RWPE2 (cell line): ENCODE results near the gene TIGD6.

Source experiments
- ATAC-seq: fragments of 200-7000 bp; cut with Tn5 transposase; 3 replicates; pipeline ENCODE4 v1.9.1; 2021; ENCODE audit warnings: low read depth
- DNase-seq: peaks from one replicate; pipeline ENCODE4 v3.0.0-alpha.2; 2020; ENCODE audit warnings: low spot score
- H3K27ac ChIP-seq: fragments of 450-650 bp; 2 replicates; pipeline ENCODE4 v1.5.1; 2017; ENCODE audit warnings: mild to moderate bottlenecking; ENCODE audit not compliant: poor library complexity, severe bottlenecking
- H3K27me3 ChIP-seq: fragments of 250-450 bp; sonication (Bioruptor Pico); 2 replicates; pipeline ENCODE4 v1.5.1; 2021; ENCODE audit warnings: mild to moderate bottlenecking, moderate library complexity; ENCODE audit not compliant: insufficient read depth, poor library complexity, severe bottlenecking
- H3K36me3 ChIP-seq: fragments of 250-450 bp; sonication (Bioruptor Pico); 2 replicates; pipeline ENCODE4 v1.5.1; 2020; ENCODE audit warnings: low read depth, mild to moderate bottlenecking, moderate library complexity
- H3K4me1 ChIP-seq: fragments of 250-450 bp; sonication (Bioruptor Pico); 2 replicates; pipeline ENCODE4 v1.5.1; 2021; ENCODE audit warnings: mild to moderate bottlenecking, moderate library complexity; ENCODE audit not compliant: insufficient read depth, poor library complexity, severe bottlenecking
- H3K4me3 ChIP-seq: fragments of 250-450 bp; sonication (Bioruptor Pico); 2 replicates; pipeline ENCODE4 v1.5.1; 2021; ENCODE audit warnings: mild to moderate bottlenecking, moderate library complexity; ENCODE audit not compliant: severe bottlenecking
- H3K9me3 ChIP-seq: fragments of 250-450 bp; sonication (Bioruptor Pico); 2 replicates; pipeline ENCODE4 v1.5.1; 2021; ENCODE audit warnings: mild to moderate bottlenecking, moderate library complexity; ENCODE audit not compliant: severe bottlenecking
- CTCF ChIP-seq: fragments of 450-650 bp; IDR thresholded peaks from one replicate; pipeline ENCODE4 v1.5.1; 2017; ENCODE audit warnings: mild to moderate bottlenecking, moderate library complexity; ENCODE audit not compliant: poor library complexity, severe bottlenecking

The TIGD6 gene

GRCh38 chr5:150009671-150010387 lies 9.4 kb upstream of the TIGD6 start:
- TF ChIP-seq CTCF: no peak
- DNase-seq (no peak), ATAC-seq (no peak)
- no peaks in the 10 kb centered on the region for H3K9me3 ChIP-seq
- no peak overlapping the region for H3K4me3 ChIP-seq
- H3K36me3 ChIP-seq: peaks cover 96% of the 10 kb centered on the region
- H3K27ac ChIP-seq: no peak overlapping the region
- H3K4me1 ChIP-seq: no peaks in the 10 kb centered on the region
- H3K27me3 ChIP-seq: no peaks in the 10 kb centered on the region

GRCh38 chr5:150007050-150007449 lies 6.6 kb upstream of the TIGD6 start:
- peaks cover 89% of the 10 kb centered on the region for H3K36me3 ChIP-seq
- DNase-seq: no peak

GRCh38 chr5:150006318-150006717 lies 5.9 kb upstream of the TIGD6 start:
- H3K4me3 ChIP-seq: no peak overlapping the region
- ATAC-seq: no peak
- H3K9me3 ChIP-seq: no peaks in the 10 kb centered on the region
- H3K27ac ChIP-seq: no peak overlapping the region
- peaks cover 86% of the 10 kb centered on the region for H3K36me3 ChIP-seq
- no peak for DNase-seq
- peaks cover 11% of the 10 kb centered on the region for H3K4me1 ChIP-seq
- no peaks in the 10 kb centered on the region for H3K27me3 ChIP-seq
- TF ChIP-seq CTCF: no peak

More at GRCh38 chr5:150007050-150007449, 6.6 kb upstream of the TIGD6 start:
- Histone ChIP-seq H3K4me3 (no peak overlapping the region), H3K9me3 (no peaks in the 10 kb centered on the region), H3K4me1 (peaks cover 7% of the 10 kb centered on the region), H3K27ac (no peak overlapping the region), H3K27me3 (no peaks in the 10 kb centered on the region)
- no peak for ATAC-seq
- no peak for TF ChIP-seq CTCF

- peaks cover 42% of the 10 kb centered on the region for H3K36me3 ChIP-seq
- DNase-seq: no peak
- peak overlapping the region; percentile 69 for H3K27ac ChIP-seq
- peak overlapping the region; percentile 60 for H3K4me3 ChIP-seq
- H3K27me3 ChIP-seq: no peaks in the 10 kb centered on the region
- peak; percentile 74 for TF ChIP-seq CTCF
- no peaks in the 10 kb centered on the region for H3K9me3 ChIP-seq
- peaks cover 16% of the 10 kb centered on the region for H3K4me1 ChIP-seq
- peak; percentile 54 for ATAC-seq
These were observed 1.4 kb upstream of the TIGD6 start for GRCh38 chr5:150001660-150002486.
